H9 (cell line): ENCODE results near the gene NFIX. TPM values are rescaled to one million over a fixed set of nuclear protein-coding genes. Genes with fewer than 3 reads are reported as not detected.

Source experiments
- DNase-seq: peaks from one replicate; pipeline ENCODE4 v3.0.0-alpha.2; 2017
- H2AFZ ChIP-seq: one replicate; pipeline ENCODE4 v1.6.1; 2013; ENCODE audit warnings: mild to moderate bottlenecking, low read length, control low read depth, moderate library complexity
- H2AK5ac ChIP-seq: 2 replicates; pipeline ENCODE4 v1.6.1; 2013; ENCODE audit warnings: low read length, control low read depth, mixed read lengths; ENCODE audit not compliant: insufficient read length
- H2BK120ac ChIP-seq: one replicate; pipeline ENCODE4 v1.6.1; 2013; ENCODE audit warnings: low read depth, mild to moderate bottlenecking, low read length, control low read depth, inconsistent platforms; ENCODE audit not compliant: poor library complexity, severe bottlenecking
- H2BK12ac ChIP-seq: 2 replicates; pipeline ENCODE4 v1.6.1; 2013; ENCODE audit warnings: low read length, control low read depth, mixed read lengths, low read depth; ENCODE audit not compliant: insufficient read length
- H2BK15ac ChIP-seq: 2 replicates; pipeline ENCODE4 v1.6.1; 2013; ENCODE audit warnings: low read depth, low read length, control low read depth
- H2BK20ac ChIP-seq: one replicate; pipeline ENCODE4 v1.6.1; 2013; ENCODE audit warnings: low read depth, mild to moderate bottlenecking, low read length, control low read depth, inconsistent platforms; ENCODE audit not compliant: poor library complexity, severe bottlenecking
- H2BK5ac ChIP-seq: 2 replicates; pipeline ENCODE4 v1.6.1; 2013; ENCODE audit warnings: low read length, control low read depth, mixed read lengths; ENCODE audit not compliant: insufficient read length
- H3K14ac ChIP-seq: 2 replicates; pipeline ENCODE4 v1.6.1; 2013; ENCODE audit warnings: low read length, control low read depth; ENCODE audit not compliant: insufficient read depth
- H3K18ac ChIP-seq: 2 replicates; pipeline ENCODE4 v1.6.1; 2013; ENCODE audit warnings: low read depth, mild to moderate bottlenecking, mixed read lengths, low read length, control low read depth; ENCODE audit not compliant: insufficient read length
- H3K23ac ChIP-seq: 2 replicates; pipeline ENCODE4 v1.6.1; 2013; ENCODE audit warnings: low read length, control low read depth, mixed read lengths, low read depth; ENCODE audit not compliant: insufficient read length
- H3K23me2 ChIP-seq: 2 replicates; pipeline ENCODE4 v1.6.1; 2013; ENCODE audit warnings: low read depth, mild to moderate bottlenecking, mixed read lengths, low read length, control low read depth; ENCODE audit not compliant: insufficient read length, poor library complexity, severe bottlenecking
- H3K27ac ChIP-seq: 2 replicates; pipeline ENCODE4 v1.5.1; 2013; ENCODE audit warnings: low read length, control low read depth, mixed read lengths, low read depth; ENCODE audit not compliant: insufficient read length
- H3K27me3 ChIP-seq: 2 replicates; pipeline ENCODE4 v1.6.1; 2013; ENCODE audit warnings: low read length, control low read depth, inconsistent platforms; ENCODE audit not compliant: insufficient read depth
- H3K4ac ChIP-seq: 2 replicates; pipeline ENCODE4 v1.6.1; 2013; ENCODE audit warnings: low read depth, mild to moderate bottlenecking, control low read depth, inconsistent platforms, low read length, moderate library complexity
- H3K4me1 ChIP-seq: 2 replicates; pipeline ENCODE4 v1.6.1; 2013; ENCODE audit warnings: low read length, control low read depth, inconsistent platforms; ENCODE audit not compliant: insufficient read depth
- H3K4me2 ChIP-seq: 2 replicates; pipeline ENCODE4 v1.6.1; 2013; ENCODE audit warnings: low read length, control low read depth, mixed read lengths; ENCODE audit not compliant: insufficient read length, insufficient read depth
- H3K56ac ChIP-seq: 2 replicates; pipeline ENCODE4 v1.6.1; 2013; ENCODE audit warnings: low read depth, mild to moderate bottlenecking, mixed read lengths, low read length, control low read depth; ENCODE audit not compliant: insufficient read length
- H3K79me1 ChIP-seq: 2 replicates; pipeline ENCODE4 v1.6.1; 2013; ENCODE audit warnings: low read depth, mild to moderate bottlenecking, moderate library complexity, low read length, control low read depth, inconsistent platforms; ENCODE audit not compliant: insufficient read depth, poor library complexity, severe bottlenecking
- H3K79me2 ChIP-seq: 2 replicates; pipeline ENCODE4 v1.6.1; 2013; ENCODE audit warnings: low read length, control low read depth, inconsistent platforms; ENCODE audit not compliant: insufficient read depth
- H3K9ac ChIP-seq: 2 replicates; pipeline ENCODE4 v1.6.1; 2013; ENCODE audit warnings: low read length, control low read depth, mixed read lengths; ENCODE audit not compliant: insufficient read length; ENCODE audit errors: extremely low read depth
- H3K9me3 ChIP-seq: one replicate; pipeline ENCODE4 v1.6.1; 2013; ENCODE audit warnings: low read depth, low read length, inconsistent platforms; ENCODE audit not compliant: control insufficient read depth
- H3T11ph ChIP-seq: one replicate; pipeline ENCODE4 v1.6.1; 2013; ENCODE audit warnings: mild to moderate bottlenecking, low read length, control low read depth, inconsistent platforms
- H4K20me1 ChIP-seq: one replicate; pipeline ENCODE4 v1.6.1; 2013; ENCODE audit not compliant: control insufficient read depth, insufficient read length, insufficient read depth
- H4K5ac ChIP-seq: 2 replicates; pipeline ENCODE4 v1.6.1; 2013; ENCODE audit warnings: low read depth, mild to moderate bottlenecking, mixed read lengths, low read length, control low read depth; ENCODE audit not compliant: insufficient read length
- H4K8ac ChIP-seq: replicated peaks from 2 replicates; pipeline ENCODE4 v1.6.1; 2013; ENCODE audit warnings: low read length, control low read depth, mixed read lengths, low read depth; ENCODE audit not compliant: insufficient read length
- H4K91ac ChIP-seq: 2 replicates; pipeline ENCODE4 v1.6.1; 2013; ENCODE audit warnings: low read depth, mild to moderate bottlenecking, moderate library complexity, mixed read lengths, low read length, control low read depth; ENCODE audit not compliant: insufficient read length
- H3K27ac Mint-ChIP-seq, 3 experiments: 2 replicates in 2 of 3; 3 replicates in 1 of 3; pipeline ENCODE4 v1.8.0; 2020 to 2021; ENCODE audit warnings: mixed read lengths in 3 of 3, mild to moderate bottlenecking in 1 of 3, moderate library complexity in 1 of 3
- H3K27me3 Mint-ChIP-seq: 2 replicates; pipeline ENCODE4 v1.8.0; 2021; ENCODE audit warnings: low read depth, mild to moderate bottlenecking, moderate library complexity, mixed read lengths
- H3K36me3 Mint-ChIP-seq, 3 experiments: 2 replicates in 2 of 3; 3 replicates in 1 of 3; pipeline ENCODE4 v1.8.0; 2020 to 2021; ENCODE audit warnings: low read depth in 3 of 3, mixed read lengths in 3 of 3; ENCODE audit not compliant: insufficient read depth in 1 of 3
- H3K4me1 Mint-ChIP-seq, 2 experiments: 2 replicates each; pipeline ENCODE4 v1.8.0; 2020; ENCODE audit warnings: mixed read lengths in 2 of 2
- H3K4me3 Mint-ChIP-seq, 2 experiments: 2 replicates in 1 of 2; 3 replicates in 1 of 2; pipeline ENCODE4 v1.8.0; 2020 to 2021; ENCODE audit warnings: mild to moderate bottlenecking in 2 of 2, mixed read lengths in 2 of 2, moderate library complexity in 1 of 2
- H3K9me3 Mint-ChIP-seq, 2 experiments: 2 replicates in 1 of 2; 3 replicates in 1 of 2; pipeline ENCODE4 v1.8.0; 2020; ENCODE audit warnings: mild to moderate bottlenecking in 2 of 2, mixed read lengths in 2 of 2, moderate library complexity in 1 of 2
- WGBS: extraction: QIAGEN DNeasy Blood & Tissue Kit; methylation state at CpG from one replicate; pipeline ENCODE4 v1.1.7; 2013; ENCODE audit warnings: missing lambda C conversion rate, low lambda C conversion rate, mixed read lengths; ENCODE audit not compliant: insufficient read length; ENCODE audit errors: extremely low coverage; 5-methylcytosine and 5-hydroxymethylcytosine counted together
- total RNA-seq: library from RNA; stranded (reverse); gene quantifications from 2 replicates; pipeline ENCODE4 v1.2.1, GENCODE V29; 2021
- TF ChIP-seq, protein P1 (sequence below): fragments of 200-600 bp; sonication (generic); conservative IDR thresholded peaks from 3 replicates; pipeline ENCODE4 v1.8.0; 2021; ENCODE audit warnings: antibody characterized with exemption, mild to moderate bottlenecking

The NFIX gene
- total RNA-seq, 1 experiment from 2014 or later, result 0.31 TPM

- Histone ChIP-seq H2AFZ (no peak overlapping the region), H3K9ac (no peak overlapping the region), H2BK120ac (no peak overlapping the region), H2BK12ac (no peak overlapping the region), H3K23ac (no peak overlapping the region), H3K4me2 (no peak overlapping the region), H3K14ac (no peak overlapping the region), H2BK15ac (no peak overlapping the region), H3K79me1 (no peaks in the 10 kb centered on the region), H3K79me2 (no peaks in the 10 kb centered on the region), H4K8ac (no peak overlapping the region), H3K9me3 (no peaks in the 10 kb centered on the region), H3K56ac (no peak overlapping the region), H2BK20ac (no peak overlapping the region), H3K4me1 (peaks cover 6% of the 10 kb centered on the region; the same call in 1 of the 2 replicates), H2AK5ac (no peak overlapping the region), H2BK5ac (no peak overlapping the region), H3K18ac (no peak overlapping the region), H4K20me1 (no peaks in the 10 kb centered on the region), H3T11ph (no peak overlapping the region), H4K91ac (no peak overlapping the region), H3K27me3 (peaks cover 56% of the 10 kb centered on the region), H3K27ac (no peak overlapping the region), H3K23me2 (peaks cover 7% of the 10 kb centered on the region), H3K4ac (no peak overlapping the region), H4K5ac (no peak overlapping the region)
- TF ChIP-seq, protein P1, sequence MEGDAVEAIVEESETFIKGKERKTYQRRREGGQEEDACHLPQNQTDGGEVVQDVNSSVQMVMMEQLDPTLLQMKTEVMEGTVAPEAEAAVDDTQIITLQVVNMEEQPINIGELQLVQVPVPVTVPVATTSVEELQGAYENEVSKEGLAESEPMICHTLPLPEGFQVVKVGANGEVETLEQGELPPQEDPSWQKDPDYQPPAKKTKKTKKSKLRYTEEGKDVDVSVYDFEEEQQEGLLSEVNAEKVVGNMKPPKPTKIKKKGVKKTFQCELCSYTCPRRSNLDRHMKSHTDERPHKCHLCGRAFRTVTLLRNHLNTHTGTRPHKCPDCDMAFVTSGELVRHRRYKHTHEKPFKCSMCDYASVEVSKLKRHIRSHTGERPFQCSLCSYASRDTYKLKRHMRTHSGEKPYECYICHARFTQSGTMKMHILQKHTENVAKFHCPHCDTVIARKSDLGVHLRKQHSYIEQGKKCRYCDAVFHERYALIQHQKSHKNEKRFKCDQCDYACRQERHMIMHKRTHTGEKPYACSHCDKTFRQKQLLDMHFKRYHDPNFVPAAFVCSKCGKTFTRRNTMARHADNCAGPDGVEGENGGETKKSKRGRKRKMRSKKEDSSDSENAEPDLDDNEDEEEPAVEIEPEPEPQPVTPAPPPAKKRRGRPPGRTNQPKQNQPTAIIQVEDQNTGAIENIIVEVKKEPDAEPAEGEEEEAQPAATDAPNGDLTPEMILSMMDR, result peak; percentile 18; the same call in 1 of the 3 replicates
- no peak for DNase-seq
- Mint-ChIP-seq H3K27me3 (peaks cover 97% of the 10 kb centered on the region), H3K27ac (no peak overlapping the region), H3K4me1 (peaks cover 28 to 46% of the 10 kb centered on the region in 2 experiments), H3K9me3 (no peaks in the 10 kb centered on the region; a peak in 1 of 5 replicates), H3K4me3 (no peak overlapping the region; a peak in 1 of 5 replicates), H3K36me3 (no peaks in the 10 kb centered on the region)
- WGBS, result no CpG with 5 or more reads among the region's 12 CpGs
Measured at GRCh38 chr19:13058951-13059660, 63.8 kb downstream of the NFIX start.
